ENCODE data around the gene PTPRN2. TPM values are rescaled to one million over a fixed set of nuclear protein-coding genes. Genes with fewer than 3 reads are reported as not detected.

The PTPRN2 gene
- total RNA-seq, 1 experiment from 2014 or later = 2.1 TPM

- peaks cover 0 to 11% of the 10 kb centered on the region in 2 experiments; a peak in 2 of 4 replicates for H3K9me3 ChIP-seq (ENCODE audit: control insufficient read depth in 1 of 2, insufficient read depth in 1 of 2, low read depth in 1 of 2, low read length in 2 of 2)
- ATAC-seq (no peak), DNase-seq (ENCODE audit: low read depth, low spot score) (no peak)
- BruUV-seq (replicated peaks) = no TSS peak
- no peaks in the 10 kb centered on the region for H3K4me1 ChIP-seq (ENCODE audit: control insufficient read depth in 1 of 2, insufficient read depth in 2 of 2, low read length in 2 of 2)
- no peaks in the 10 kb centered on the region for H3K79me2 ChIP-seq (ENCODE audit: insufficient read depth, low read length)
- H3K27me3 ChIP-seq (ENCODE audit: insufficient read depth, low read length) = no peaks in the 10 kb centered on the region
- H3K4me2 ChIP-seq (ENCODE audit: low read length) = no peak overlapping the region
- ChIA-PET RAD21 (ENCODE audit: low non-redundant PET in 1 of 2, low total read pairs in 2 of 2, uncharacterized antibody in 2 of 2, unreplicated experiment in 2 of 2) (no interaction called here), POLR2A (no interaction called here), CTCF (no interaction called here)
- H3K4me3 ChIP-seq (replicated peaks in 1 of 2; ENCODE audit: low read depth in 1 of 2, low read length in 2 of 2) = no peak overlapping the region
- TF ChIP-seq ZBTB33 (IDR thresholded peaks at IDR 0.05; ENCODE audit: extremely low read depth, insufficient replicate concordance, low read length) = no peak
- no peak overlapping the region for H2AFZ ChIP-seq (ENCODE audit: low read depth, low read length, poor library complexity, severe bottlenecking)
- H3K36me3 ChIP-seq (ENCODE audit: control insufficient read depth in 1 of 2, insufficient read depth in 2 of 2, low read length in 2 of 2) = no peaks in the 10 kb centered on the region
- H3K9me2 ChIP-seq (ENCODE audit: insufficient read depth) = no peaks in the 10 kb centered on the region
- no peak overlapping the region for H3K27ac ChIP-seq (ENCODE audit: low read depth, low read length)
- no peak overlapping the region for H3K9ac ChIP-seq (ENCODE audit: low read length)
- intact Hi-C loops (cut with micrococcal nuclease) = no loop called here
- no peaks in the 10 kb centered on the region for H4K20me1 ChIP-seq (ENCODE audit: insufficient read depth)
Measured at GRCh38 chr7:158120316-158120715, 467.3 kb downstream of the PTPRN2 start.

- H3K4me3 ChIP-seq (replicated peaks in 1 of 2; ENCODE audit: low read depth in 1 of 2, low read length in 2 of 2) = no peak overlapping the region
- H3K79me2 ChIP-seq (ENCODE audit: insufficient read depth, low read length) = no peaks in the 10 kb centered on the region
- no peaks in the 10 kb centered on the region for H3K9me2 ChIP-seq (ENCODE audit: insufficient read depth)
- no peak overlapping the region for H3K9ac ChIP-seq (ENCODE audit: low read length)
- ChIA-PET CTCF (no interaction called here), POLR2A (no interaction called here), RAD21 (ENCODE audit: low non-redundant PET in 1 of 2, low total read pairs in 2 of 2, uncharacterized antibody in 2 of 2, unreplicated experiment in 2 of 2) (no interaction called here)
- DNase-seq (ENCODE audit: low read depth, low spot score) = no peak
- no peaks in the 10 kb centered on the region for H3K36me3 ChIP-seq (ENCODE audit: control insufficient read depth in 1 of 2, insufficient read depth in 2 of 2, low read length in 2 of 2)
- BruUV-seq (replicated peaks) = no TSS peak
- ATAC-seq = no peak
- no peak for TF ChIP-seq ZBTB33 (IDR thresholded peaks at IDR 0.05; ENCODE audit: extremely low read depth, insufficient replicate concordance, low read length)
- TF ChIP-seq RAD21 (IDR thresholded peaks at IDR 0.05; ENCODE audit: low read depth) = no peak
- no peak for TF ChIP-seq ELF1 (IDR thresholded peaks at IDR 0.05; ENCODE audit: borderline replicate concordance, low read depth)
- no peak for TF ChIP-seq ZNF274 (IDR thresholded peaks at IDR 0.05; ENCODE audit: low read depth, low read length)
- TF ChIP-seq CBX3 (IDR thresholded peaks at IDR 0.05; ENCODE audit: low read depth) = 0 out of 2 replicates have a peak, but pooled peaks have one; percentile 11
- TF ChIP-seq POLR2AphosphoS5 (IDR thresholded peaks at IDR 0.05; ENCODE audit: low read depth, low read length) = no peak
- TF ChIP-seq FOSL1 (IDR thresholded peaks at IDR 0.05; ENCODE audit: low read depth) = no peak
- TF ChIP-seq SRF (IDR thresholded peaks at IDR 0.05; ENCODE audit: low read depth) = no peak
- intact Hi-C loops (cut with micrococcal nuclease) = no loop called here
- H4K20me1 ChIP-seq (ENCODE audit: insufficient read depth) = no peaks in the 10 kb centered on the region
- H3K27ac ChIP-seq (ENCODE audit: low read depth, low read length) = no peak overlapping the region
- no peaks in the 10 kb centered on the region for H3K4me1 ChIP-seq (ENCODE audit: control insufficient read depth in 1 of 2, insufficient read depth in 2 of 2, low read length in 2 of 2)
- peaks cover 0 to 11% of the 10 kb centered on the region in 2 experiments; a peak in 1 of 4 replicates for H3K9me3 ChIP-seq (ENCODE audit: control insufficient read depth in 1 of 2, insufficient read depth in 1 of 2, low read depth in 1 of 2, low read length in 2 of 2)
- no peak overlapping the region for H2AFZ ChIP-seq (ENCODE audit: low read depth, low read length, poor library complexity, severe bottlenecking)
- no peak overlapping the region for H3K4me2 ChIP-seq (ENCODE audit: low read length)
- H3K27me3 ChIP-seq (ENCODE audit: insufficient read depth, low read length) = no peaks in the 10 kb centered on the region
Measured at GRCh38 chr7:158117341-158118222, 470.0 kb downstream of the PTPRN2 start.
